A673 (cell line): ENCODE measurements around the gene INVS. TPM values are rescaled to one million over a fixed set of nuclear protein-coding genes. Genes with fewer than 3 reads are reported as not detected.

ENCODE experiments used
- BruUV-seq: library from RNA; stranded (reverse); fragments of 400-500 nt; replicated peaks from 2 replicates; lab custom pipeline; 2021; lab: Mats Ljungman, UMichigan
- CTCF ChIA-PET: fragments of 300-600 bp; sonication (Branson Sonifier 250); formaldehyde crosslinking; loops from one replicate; lab custom pipeline; 2022; ENCODE audit warnings: antibody characterized with exemption; lab: Charles Lee
- POLR2A ChIA-PET: fragments of 300-600 bp; sonication (Branson Sonifier 250); formaldehyde crosslinking; loops from one replicate; lab custom pipeline; 2022; ENCODE audit warnings: antibody characterized with exemption; ENCODE audit not compliant: low non-redundant PET; lab: Charles Lee
- DNase-seq: peaks from one replicate; pipeline ENCODE4 v3.0.0-alpha.2; 2015; ENCODE audit warnings: low spot score
- H3K27ac ChIP-seq: fragments of 200-600 bp; sonication (generic); 2 replicates; pipeline ENCODE4 v1.5.1; 2016; ENCODE audit warnings: mixed run types, low read depth, mild to moderate bottlenecking, mixed read lengths, antibody characterized with exemption, low read length; ENCODE audit not compliant: poor library complexity, severe bottlenecking
- H3K27me3 ChIP-seq: fragments of 200-600 bp; sonication (generic); replicated peaks from 2 replicates; pipeline ENCODE4 v1.6.1; 2017; ENCODE audit warnings: mixed run types, low read depth, mild to moderate bottlenecking, mixed read lengths, antibody characterized with exemption, low read length; ENCODE audit not compliant: insufficient read depth, poor library complexity
- H3K36me3 ChIP-seq: fragments of 200-600 bp; sonication (generic); 2 replicates; pipeline ENCODE4 v1.6.1; 2016; ENCODE audit warnings: mixed run types, mild to moderate bottlenecking, mixed read lengths, antibody characterized with exemption, low read length; ENCODE audit not compliant: insufficient read depth, poor library complexity, severe bottlenecking
- H3K4me1 ChIP-seq: fragments of 200-600 bp; sonication (generic); 2 replicates; pipeline ENCODE4 v1.6.1; 2017; ENCODE audit warnings: mixed run types, mild to moderate bottlenecking, mixed read lengths, antibody characterized with exemption, low read length; ENCODE audit not compliant: insufficient read depth, poor library complexity, severe bottlenecking
- H3K4me3 ChIP-seq: fragments of 200-600 bp; sonication (generic); 2 replicates; pipeline ENCODE4 v1.5.1; 2016; ENCODE audit warnings: low read depth, mixed run types, mild to moderate bottlenecking, mixed read lengths, low read length; ENCODE audit not compliant: poor library complexity, severe bottlenecking
- H3K9me3 ChIP-seq: fragments of 200-600 bp; sonication (generic); 2 replicates; pipeline ENCODE4 v1.6.1; 2016; ENCODE audit warnings: mixed run types, low read depth, mild to moderate bottlenecking, mixed read lengths, antibody characterized with exemption, low read length; ENCODE audit not compliant: poor library complexity, severe bottlenecking
- CTCF ChIP-seq: fragments of 300-800, 200-600 bp; sonication (generic); conservative IDR thresholded peaks from 2 replicates; pipeline ENCODE4 v1.5.1; 2017; ENCODE audit warnings: low read depth, mild to moderate bottlenecking, antibody characterized with exemption, low read length, moderate library complexity, mixed read lengths
- EZH2 ChIP-seq: fragments of 200-600 bp; sonication (generic); IDR thresholded peaks from 2 replicates; pipeline ENCODE4 v1.6.1; 2017; ENCODE audit warnings: borderline replicate concordance, low read depth, mild to moderate bottlenecking, mixed read lengths, antibody characterized with exemption, low read length; ENCODE audit not compliant: poor library complexity, severe bottlenecking
- intact Hi-C: fragments of 100-400 bp; cut with micrococcal nuclease; formaldehyde crosslinking; loops from one replicate; pipeline ENCODE4 v1.10.0; 2022; ENCODE audit not compliant: unreplicated experiment
- total RNA-seq: library from RNA; stranded (reverse); gene quantifications from 2 replicates; pipeline ENCODE4 v1.2.3, GENCODE V29; 2021

Gene INVS
- total RNA-seq, 1 experiment from 2014 or later, result 23.3 TPM

- BruUV-seq, result TSS peak; percentile 8
- Histone ChIP-seq H3K4me3 (no peak overlapping the region), H3K36me3 (peaks cover 68% of the 10 kb centered on the region), H3K9me3 (peaks cover 12% of the 10 kb centered on the region), H3K27me3 (no peaks in the 10 kb centered on the region), H3K27ac (no peak overlapping the region), H3K4me1 (no peaks in the 10 kb centered on the region)
- no peak for TF ChIP-seq EZH2
- no peak for TF ChIP-seq CTCF
- DNase-seq, result no peak
- intact Hi-C loops, result no loop called here
- CTCF ChIA-PET, result no interaction called here
- POLR2A ChIA-PET, result no interaction called here
Observed at GRCh38 chr9:100315561-100315960, 216.5 kb downstream of the INVS start.

- no peak for TF ChIP-seq EZH2
- no peak for TF ChIP-seq CTCF
- Histone ChIP-seq H3K9me3 (peaks cover 12% of the 10 kb centered on the region), H3K4me3 (no peak overlapping the region), H3K36me3 (peaks cover 75% of the 10 kb centered on the region), H3K27ac (no peak overlapping the region), H3K27me3 (no peaks in the 10 kb centered on the region), H3K4me1 (no peaks in the 10 kb centered on the region)
- BruUV-seq, result no TSS peak
- intact Hi-C loops, result no loop called here
- no peak for DNase-seq
- CTCF ChIA-PET, result no interaction called here
- POLR2A ChIA-PET, result no interaction called here
Observed at GRCh38 chr9:100317706-100318105, 218.7 kb downstream of the INVS start.

GRCh38 chr9:100322954-100323536 is 224.0 kb downstream of the INVS start:
- Histone ChIP-seq H3K9me3 (no peaks in the 10 kb centered on the region), H3K36me3 (peaks cover 64% of the 10 kb centered on the region), H3K4me3 (no peak overlapping the region), H3K27me3 (no peaks in the 10 kb centered on the region), H3K27ac (no peak overlapping the region), H3K4me1 (no peaks in the 10 kb centered on the region)
- no TSS peak for BruUV-seq
- intact Hi-C loops, result loop anchor here (2.0 to 10.0 kb wide), 6 partner anchors 101 to 1138 kb away; partner anchors contain the start of gene NR4A3
- TF ChIP-seq EZH2 (no peak), CTCF (peak; percentile 78)
- peak; percentile 65 for DNase-seq
- CTCF ChIA-PET, result no interaction called here
- POLR2A ChIA-PET, result no interaction called here
